Liver (tissue), 9 donors: ENCODE measurements around the gene MPC1. TPM values are rescaled to one million over a fixed set of nuclear protein-coding genes. Genes with fewer than 3 reads are reported as not detected.
A peak's percentile ranks its signal among the peaks of the same experiment; 100 is the strongest.
"Not testable (repeated sequence)": the region's sequence is repeated elsewhere in the genome, so short reads cannot be mapped to it uniquely, and the experiment has no call there.

Source experiments
- DNase-seq: peaks from one replicate; pipeline ENCODE4 v3.0.0-alpha.2; 2017; ENCODE audit warnings: low spot score
- H3K27ac ChIP-seq, 2 donors: one replicate each; pipeline ENCODE4 v1.7.0; 2013; ENCODE audit warnings: inconsistent platforms in 2 of 2, low read length in 2 of 2, control low read depth in 1 of 2, low read depth in 1 of 2, mild to moderate bottlenecking in 1 of 2
- H3K27me3 ChIP-seq, 4 donors: one replicate each; pipeline versions ENCODE4 v1.6.1 to v1.7.0; 2013; ENCODE audit warnings: low read length in 3 of 4, inconsistent platforms in 1 of 4, mild to moderate bottlenecking in 1 of 4, moderate library complexity in 1 of 4; ENCODE audit not compliant: control insufficient read depth in 4 of 4, insufficient read depth in 4 of 4
- H3K36me3 ChIP-seq, 4 donors: one replicate each; pipeline versions ENCODE4 v1.6.1 to v1.7.0; 2013; ENCODE audit warnings: low read length in 3 of 4, mild to moderate bottlenecking in 3 of 4, low read depth in 1 of 4, moderate library complexity in 1 of 4; ENCODE audit not compliant: control insufficient read depth in 4 of 4, insufficient read depth in 3 of 4
- H3K4me1 ChIP-seq, 4 donors: one replicate each; pipeline versions ENCODE4 v1.6.1 to v1.7.0; 2013; ENCODE audit warnings: low read length in 3 of 4, mild to moderate bottlenecking in 3 of 4, moderate library complexity in 1 of 4; ENCODE audit not compliant: control insufficient read depth in 4 of 4, insufficient read depth in 4 of 4
- H3K4me3 ChIP-seq, 3 donors: one replicate each; pipeline versions ENCODE4 v1.6.1 to v1.7.0; 2013; ENCODE audit warnings: low read length in 3 of 3, control low read depth in 1 of 3, low read depth in 1 of 3, mild to moderate bottlenecking in 1 of 3
- H3K9ac ChIP-seq, 2 donors: one replicate each; pipeline ENCODE4 v1.7.0; 2013; ENCODE audit warnings: low read length in 2 of 2, mild to moderate bottlenecking in 2 of 2, moderate library complexity in 2 of 2, control low read depth in 1 of 2, low read depth in 1 of 2
- H3K9me3 ChIP-seq, 4 donors: one replicate each; pipeline versions ENCODE4 v1.6.1 to v1.7.0; 2013; ENCODE audit warnings: low read length in 3 of 4; ENCODE audit not compliant: control insufficient read depth in 4 of 4
- EGR1 ChIP-seq, 2 donors: IDR thresholded peaks; 2 replicates each; pipeline ENCODE4 v1.6.1; 2016 to 2018; ENCODE audit warnings: antibody characterized with exemption in 2 of 2, low read depth in 2 of 2
- FOXA1 ChIP-seq: IDR thresholded peaks from 2 replicates; pipeline ENCODE4 v1.6.1; 2016; ENCODE audit warnings: antibody characterized with exemption
- FOXA2 ChIP-seq: IDR thresholded peaks from 2 replicates; pipeline ENCODE4 v1.6.1; 2016; ENCODE audit warnings: antibody characterized with exemption
- GABPA ChIP-seq, 2 donors: IDR thresholded peaks in 1 of 2; conservative IDR thresholded peaks in 1 of 2; 2 replicates each; pipeline ENCODE4 v1.6.1; 2016; ENCODE audit warnings: antibody characterized with exemption in 2 of 2, mild to moderate bottlenecking in 1 of 2, moderate library complexity in 1 of 2
- HNF4A ChIP-seq, 2 donors: conservative IDR thresholded peaks; 2 replicates each; pipeline ENCODE4 v1.6.1; 2016; ENCODE audit warnings: antibody characterized with exemption in 2 of 2, mild to moderate bottlenecking in 2 of 2
- HNF4G ChIP-seq: IDR thresholded peaks from 2 replicates; pipeline ENCODE4 v1.6.1; 2016; ENCODE audit warnings: antibody characterized with exemption
- NR2F2 ChIP-seq: IDR thresholded peaks from 2 replicates; pipeline ENCODE4 v1.6.1; 2016; ENCODE audit warnings: antibody characterized with exemption
- REST ChIP-seq: IDR thresholded peaks from 2 replicates; pipeline ENCODE4 v1.6.1; 2016; ENCODE audit warnings: antibody characterized with exemption, mild to moderate bottlenecking
- RXRA ChIP-seq, 2 donors: IDR thresholded peaks; 2 replicates each; pipeline ENCODE4 v1.6.1; 2017 to 2018; ENCODE audit warnings: antibody characterized with exemption in 2 of 2, mild to moderate bottlenecking in 1 of 2
- SP1 ChIP-seq: IDR thresholded peaks from 2 replicates; pipeline ENCODE4 v1.6.1; 2018; ENCODE audit warnings: antibody characterized with exemption, mild to moderate bottlenecking
- TAF1 ChIP-seq: conservative IDR thresholded peaks from 2 replicates; pipeline ENCODE4 v1.6.1; 2016; ENCODE audit warnings: antibody characterized with exemption, mild to moderate bottlenecking
- YY1 ChIP-seq: IDR thresholded peaks from 2 replicates; pipeline ENCODE4 v1.6.1; 2016; ENCODE audit warnings: antibody characterized with exemption, mild to moderate bottlenecking
- WGBS: extraction: QIAGEN DNeasy Blood & Tissue Kit; methylation state at CpG from one replicate; pipeline ENCODE4 v1.1.7; 2013; 5-methylcytosine and 5-hydroxymethylcytosine counted together
- polyA plus RNA-seq, 2 donors: library from polyadenylated mRNA; stranded (reverse) in 1 of 2; unstranded in 1 of 2; fragments of 200-250 nt in 1 of 2; fragments of >200 nt in 1 of 2; fragmentation: Nextera tagmentation in 1 of 2; extraction: Ambion mirVana in 1 of 2; gene quantifications; one replicate each; pipeline versions ENCODE4 v1.2.1 to v1.2.3, GENCODE V29; 2013 to 2015
- total RNA-seq, 2 donors: library from RNA; depleted of rRNA; stranded (reverse); fragments of >200 nt; gene quantifications; one replicate each; pipeline ENCODE4 v1.2.3, GENCODE V29; 2014
- TF ChIP-seq, protein P1 (sequence below): IDR thresholded peaks from 2 replicates; pipeline ENCODE4 v1.6.1; 2016; ENCODE audit warnings: antibody characterized with exemption
- TF ChIP-seq, protein P2 (sequence below): IDR thresholded peaks from 2 replicates; pipeline ENCODE4 v1.6.1; 2016; ENCODE audit warnings: antibody characterized with exemption
- TF ChIP-seq, protein P3 (sequence below): fragments of 150-350 bp; IDR thresholded peaks from 2 replicates; pipeline ENCODE4 v1.5.1; 2017; ENCODE audit warnings: improper control_type of control experiment, low read depth, low read length; ENCODE audit not compliant: missing input control
- TF ChIP-seq, protein P4 (sequence below): IDR thresholded peaks from 2 replicates; pipeline ENCODE4 v1.6.1; 2016; ENCODE audit warnings: antibody characterized with exemption
- donor health status: healthy.
- donor health status: healthy.
- donor health status: healthy.
- donor health status: healthy.
- donor health status: healthy.

Gene MPC1
- total and polyA plus RNA-seq, 4 donors, result 79.7 to 478 (median 237) TPM

GRCh38 chr6:166394036-166394892 is 11.5 kb upstream of the MPC1 start (continued):
- TF ChIP-seq YY1, result peak; percentile 50
- TF ChIP-seq RXRA (IDR thresholded peaks at IDR 0.05), result peak; percentile 96 to 97
- TF ChIP-seq HNF4A (conservative IDR thresholded peaks at IDR 0.05), result peak; percentile 86 to 88
- TF ChIP-seq TAF1, result peak; percentile 57
- peak; percentile 47 for TF ChIP-seq FOXA1

DNA sequence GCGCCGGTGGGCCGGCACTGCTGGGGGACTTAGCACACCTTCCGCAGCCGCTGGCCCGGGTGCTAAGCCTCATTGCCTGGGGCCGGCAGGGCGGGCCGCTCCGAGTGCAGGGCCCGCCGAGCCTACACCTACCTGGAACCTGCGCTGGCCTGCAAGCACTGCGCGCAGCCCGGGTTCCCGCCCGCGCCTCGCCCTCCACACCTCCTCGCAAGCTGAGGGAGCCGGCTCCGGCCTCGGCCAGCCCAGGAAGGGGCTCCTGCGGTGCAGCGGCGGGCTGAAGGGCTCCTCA is 10.7 kb upstream of the MPC1 start:
- H3K4me1 ChIP-seq, result peaks cover 19 to 45% (median 31%) of the 10 kb centered on the region in 4 donors
- TF ChIP-seq TAF1, result no peak
- TF ChIP-seq, protein P1, sequence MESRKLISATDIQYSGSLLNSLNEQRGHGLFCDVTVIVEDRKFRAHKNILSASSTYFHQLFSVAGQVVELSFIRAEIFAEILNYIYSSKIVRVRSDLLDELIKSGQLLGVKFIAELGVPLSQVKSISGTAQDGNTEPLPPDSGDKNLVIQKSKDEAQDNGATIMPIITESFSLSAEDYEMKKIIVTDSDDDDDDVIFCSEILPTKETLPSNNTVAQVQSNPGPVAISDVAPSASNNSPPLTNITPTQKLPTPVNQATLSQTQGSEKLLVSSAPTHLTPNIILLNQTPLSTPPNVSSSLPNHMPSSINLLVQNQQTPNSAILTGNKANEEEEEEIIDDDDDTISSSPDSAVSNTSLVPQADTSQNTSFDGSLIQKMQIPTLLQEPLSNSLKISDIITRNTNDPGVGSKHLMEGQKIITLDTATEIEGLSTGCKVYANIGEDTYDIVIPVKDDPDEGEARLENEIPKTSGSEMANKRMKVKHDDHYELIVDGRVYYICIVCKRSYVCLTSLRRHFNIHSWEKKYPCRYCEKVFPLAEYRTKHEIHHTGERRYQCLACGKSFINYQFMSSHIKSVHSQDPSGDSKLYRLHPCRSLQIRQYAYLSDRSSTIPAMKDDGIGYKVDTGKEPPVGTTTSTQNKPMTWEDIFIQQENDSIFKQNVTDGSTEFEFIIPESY, result no peak
- no peak for TF ChIP-seq EGR1 (IDR thresholded peaks at IDR 0.05; ENCODE audit: low read depth in 2 of 2)
- TF ChIP-seq SP1, result no peak
- no peak for TF ChIP-seq GABPA (IDR thresholded peaks at IDR 0.05 in 1 of 2, conservative IDR thresholded peaks at IDR 0.05 in 1 of 2)
- TF ChIP-seq YY1, result no peak
- no peak for TF ChIP-seq REST
- TF ChIP-seq HNF4A (conservative IDR thresholded peaks at IDR 0.05), result no peak
- TF ChIP-seq NR2F2, result no peak
- TF ChIP-seq, protein P2, sequence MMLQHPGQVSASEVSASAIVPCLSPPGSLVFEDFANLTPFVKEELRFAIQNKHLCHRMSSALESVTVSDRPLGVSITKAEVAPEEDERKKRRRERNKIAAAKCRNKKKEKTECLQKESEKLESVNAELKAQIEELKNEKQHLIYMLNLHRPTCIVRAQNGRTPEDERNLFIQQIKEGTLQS, result no peak
- TF ChIP-seq, protein P3, sequence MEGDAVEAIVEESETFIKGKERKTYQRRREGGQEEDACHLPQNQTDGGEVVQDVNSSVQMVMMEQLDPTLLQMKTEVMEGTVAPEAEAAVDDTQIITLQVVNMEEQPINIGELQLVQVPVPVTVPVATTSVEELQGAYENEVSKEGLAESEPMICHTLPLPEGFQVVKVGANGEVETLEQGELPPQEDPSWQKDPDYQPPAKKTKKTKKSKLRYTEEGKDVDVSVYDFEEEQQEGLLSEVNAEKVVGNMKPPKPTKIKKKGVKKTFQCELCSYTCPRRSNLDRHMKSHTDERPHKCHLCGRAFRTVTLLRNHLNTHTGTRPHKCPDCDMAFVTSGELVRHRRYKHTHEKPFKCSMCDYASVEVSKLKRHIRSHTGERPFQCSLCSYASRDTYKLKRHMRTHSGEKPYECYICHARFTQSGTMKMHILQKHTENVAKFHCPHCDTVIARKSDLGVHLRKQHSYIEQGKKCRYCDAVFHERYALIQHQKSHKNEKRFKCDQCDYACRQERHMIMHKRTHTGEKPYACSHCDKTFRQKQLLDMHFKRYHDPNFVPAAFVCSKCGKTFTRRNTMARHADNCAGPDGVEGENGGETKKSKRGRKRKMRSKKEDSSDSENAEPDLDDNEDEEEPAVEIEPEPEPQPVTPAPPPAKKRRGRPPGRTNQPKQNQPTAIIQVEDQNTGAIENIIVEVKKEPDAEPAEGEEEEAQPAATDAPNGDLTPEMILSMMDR, result no peak
- TF ChIP-seq, protein P4, sequence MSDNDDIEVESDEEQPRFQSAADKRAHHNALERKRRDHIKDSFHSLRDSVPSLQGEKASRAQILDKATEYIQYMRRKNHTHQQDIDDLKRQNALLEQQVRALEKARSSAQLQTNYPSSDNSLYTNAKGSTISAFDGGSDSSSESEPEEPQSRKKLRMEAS, result no peak
- no peak for TF ChIP-seq HNF4G
- no peak for TF ChIP-seq FOXA2
- no peak for TF ChIP-seq FOXA1
- H3K36me3 ChIP-seq, result no peaks in the 10 kb centered on the region
- peak overlapping the region; percentile 74 to 91 for H3K27ac ChIP-seq
- no peaks in the 10 kb centered on the region for H3K9me3 ChIP-seq
- H3K4me3 ChIP-seq, result no peak overlapping the region
- WGBS, result 89% methylated on average over 27 of the region's 27 CpGs
- no peak overlapping the region for H3K9ac ChIP-seq
- H3K27me3 ChIP-seq, result no peaks in the 10 kb centered on the region
- no peak for DNase-seq

GRCh38 chr6:166392755-166393534 is 10.2 kb upstream of the MPC1 start:
- 87% methylated on average over 30 of the region's 30 CpGs for WGBS
- peak overlapping the region in 1 of 2 donors; percentile 91 for H3K27ac ChIP-seq
- H3K9me3 ChIP-seq, H3K36me3 ChIP-seq, H3K4me3 ChIP-seq, H3K9ac ChIP-seq, DNase-seq, H3K27me3 ChIP-seq: not testable (repeated sequence)
- peaks cover 22 to 50% (median 36%) of the 10 kb centered on the region in 4 donors for H3K4me1 ChIP-seq
